Gastrocnemius medialis (tissue), 4 donors: ENCODE measurements around the gene SRPRB. TPM values are rescaled to one million over a fixed set of nuclear protein-coding genes. Genes with fewer than 3 reads are reported as not detected.

Source experiments
- ATAC-seq, 2 donors: fragments of 150-250 bp; one replicate each; pipeline ENCODE4 v1.9.1; 2016
- DNase-seq, 2 donors: peaks; one replicate each; pipeline ENCODE4 v3.0.0-alpha.2; 2019
- H3K27ac ChIP-seq, 4 donors: fragments of 200-600 bp; sonication (generic); 1 replicate in 1 of 4; 2 replicates in 3 of 4; pipeline ENCODE4 v1.5.1; 2016 to 2018; ENCODE audit warnings: mild to moderate bottlenecking in 2 of 4, moderate library complexity in 1 of 4
- H3K27me3 ChIP-seq, 3 donors: fragments of 200-600 bp; sonication (generic) in 2 of 3; 1 replicate in 1 of 3; 2 replicates in 2 of 3; pipeline versions ENCODE4 v1.5.1 to v1.6.0; 2016 to 2019; ENCODE audit warnings: mild to moderate bottlenecking in 1 of 3, moderate library complexity in 1 of 3
- H3K36me3 ChIP-seq, 2 donors: fragments of 200-600 bp; sonication (generic) in 1 of 2; one replicate each; pipeline ENCODE4 v1.5.1; 2017 to 2018
- H3K4me1 ChIP-seq, 2 donors: fragments of 200-600 bp; sonication (generic) in 1 of 2; one replicate each; pipeline ENCODE4 v1.5.1; 2016 to 2017; ENCODE audit warnings: mild to moderate bottlenecking in 2 of 2
- H3K4me3 ChIP-seq, 4 donors: fragments of 200-600 bp; sonication (generic) in 3 of 4; 1 replicate in 1 of 4; 2 replicates in 3 of 4; pipeline ENCODE4 v1.5.1; 2016 to 2019; ENCODE audit warnings: mild to moderate bottlenecking in 2 of 4
- H3K9me3 ChIP-seq, 3 donors: fragments of 200-600 bp; sonication (generic) in 2 of 3; 1 replicate in 1 of 3; 2 replicates in 2 of 3; pipeline ENCODE4 v1.5.1; 2016 to 2019
- POLR2A ChIP-seq, 2 donors: fragments of 450-650 bp; IDR thresholded peaks; one replicate each; pipeline ENCODE4 v1.6.1; 2017; ENCODE audit warnings: antibody characterized with exemption in 2 of 2, mild to moderate bottlenecking in 2 of 2, moderate library complexity in 2 of 2
- in situ Hi-C, 4 donors: fragments of 200-750 bp; cut with MboI; loops; one replicate each; pipeline versions ENCODE4 v1.15.0 to v1.8.0; 2017; ENCODE audit warnings: low sequenced_read_pairs in 4 of 4
- intact Hi-C: fragments of 100-400 bp; cut with DNase I; formaldehyde crosslinking; loops from one replicate; pipeline ENCODE4 v1.15.1; 2023; ENCODE audit warnings: low total_unique reads
- total RNA-seq, 4 donors: library from RNA; depleted of rRNA; stranded (reverse); fragments of >200 nt; gene quantifications; one replicate each; pipeline versions ENCODE4 v1.1.0 to v1.2.3, GENCODE V29; 2016
- TF ChIP-seq, protein P1 (sequence below), 5 experiments: fragments of 450-650 bp in 3 of 5; fragments of 200-600 bp in 2 of 5; sonication (generic) in 2 of 5; IDR thresholded peaks in 4 of 5; conservative IDR thresholded peaks in 1 of 5; 1 replicate in 4 of 5; 2 replicates in 1 of 5; pipeline ENCODE4 v1.5.1; 2016 to 2019; ENCODE audit warnings: antibody characterized with exemption in 5 of 5, mild to moderate bottlenecking in 3 of 5, moderate library complexity in 3 of 5

The SRPRB gene
- total RNA-seq, 4 donors from 2014 or later, result 19.0 to 22.3 (median 20.6) TPM

DNA sequence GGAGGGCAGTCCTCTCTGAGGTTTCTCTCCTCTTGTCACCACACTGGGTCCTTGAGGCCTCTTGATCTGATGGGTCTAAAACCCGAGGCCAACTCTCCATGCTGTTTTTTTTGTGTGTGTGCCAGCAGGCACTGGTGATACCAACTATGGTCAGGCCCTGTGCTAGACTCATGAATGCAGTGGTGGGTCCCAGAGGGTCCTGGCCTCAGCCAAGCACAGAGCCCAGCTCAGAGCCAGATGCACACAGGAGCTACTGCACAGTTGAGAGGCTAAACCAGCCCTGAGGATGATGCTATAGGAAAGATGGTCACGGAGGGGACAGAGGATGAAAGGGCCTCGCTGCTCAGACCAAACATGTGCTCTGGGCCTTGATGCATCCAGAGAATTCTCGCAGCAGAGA lies 56.5 kb downstream of the SRPRB start:
- intact Hi-C loops, result no loop called here
- no peak for ATAC-seq
- Histone ChIP-seq H3K27ac (no peak overlapping the region), H3K27me3 (no peaks in the 10 kb centered on the region), H3K9me3 (no peaks in the 10 kb centered on the region), H3K36me3 (no peaks in the 10 kb centered on the region), H3K4me1 (no peaks in the 10 kb centered on the region), H3K4me3 (no peak overlapping the region)
- TF ChIP-seq, protein P1, sequence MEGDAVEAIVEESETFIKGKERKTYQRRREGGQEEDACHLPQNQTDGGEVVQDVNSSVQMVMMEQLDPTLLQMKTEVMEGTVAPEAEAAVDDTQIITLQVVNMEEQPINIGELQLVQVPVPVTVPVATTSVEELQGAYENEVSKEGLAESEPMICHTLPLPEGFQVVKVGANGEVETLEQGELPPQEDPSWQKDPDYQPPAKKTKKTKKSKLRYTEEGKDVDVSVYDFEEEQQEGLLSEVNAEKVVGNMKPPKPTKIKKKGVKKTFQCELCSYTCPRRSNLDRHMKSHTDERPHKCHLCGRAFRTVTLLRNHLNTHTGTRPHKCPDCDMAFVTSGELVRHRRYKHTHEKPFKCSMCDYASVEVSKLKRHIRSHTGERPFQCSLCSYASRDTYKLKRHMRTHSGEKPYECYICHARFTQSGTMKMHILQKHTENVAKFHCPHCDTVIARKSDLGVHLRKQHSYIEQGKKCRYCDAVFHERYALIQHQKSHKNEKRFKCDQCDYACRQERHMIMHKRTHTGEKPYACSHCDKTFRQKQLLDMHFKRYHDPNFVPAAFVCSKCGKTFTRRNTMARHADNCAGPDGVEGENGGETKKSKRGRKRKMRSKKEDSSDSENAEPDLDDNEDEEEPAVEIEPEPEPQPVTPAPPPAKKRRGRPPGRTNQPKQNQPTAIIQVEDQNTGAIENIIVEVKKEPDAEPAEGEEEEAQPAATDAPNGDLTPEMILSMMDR (IDR thresholded peaks at IDR 0.05 in 4 of 5, conservative IDR thresholded peaks at IDR 0.05 in 1 of 5), result no peak
- TF ChIP-seq POLR2A (IDR thresholded peaks at IDR 0.05), result no peak
- no peak for DNase-seq
- in situ Hi-C loops, result no loop called here

DNA sequence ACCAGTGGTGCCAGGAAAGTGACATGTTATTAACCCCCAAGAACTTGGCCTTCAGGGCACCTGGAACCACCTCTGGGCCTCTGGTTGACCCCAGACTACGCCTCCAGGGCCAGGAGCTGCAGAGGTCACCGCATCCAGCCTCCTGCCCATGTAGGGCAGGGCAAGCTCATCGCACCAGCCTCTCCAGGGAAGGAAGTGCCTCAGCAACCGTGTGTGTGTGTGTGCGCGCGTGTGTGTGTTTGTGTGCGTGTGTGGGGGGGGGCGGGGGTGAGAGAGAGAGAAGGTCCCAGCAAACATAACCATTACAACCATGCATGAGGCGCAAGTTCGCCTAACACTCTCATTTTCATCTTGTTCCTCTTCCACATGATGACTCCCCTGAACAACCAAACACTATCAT lies 58.3 kb downstream of the SRPRB start:
- Histone ChIP-seq H3K4me1 (no peaks in the 10 kb centered on the region), H3K27ac (no peak overlapping the region), H3K4me3 (no peak overlapping the region), H3K36me3 (no peaks in the 10 kb centered on the region), H3K9me3 (no peaks in the 10 kb centered on the region), H3K27me3 (no peaks in the 10 kb centered on the region)
- TF ChIP-seq POLR2A (IDR thresholded peaks at IDR 0.05), result no peak
- TF ChIP-seq, protein P1 (IDR thresholded peaks at IDR 0.05 in 4 of 5, conservative IDR thresholded peaks at IDR 0.05 in 1 of 5), result no peak
- intact Hi-C loops, result no loop called here
- DNase-seq (no peak), ATAC-seq (no peak)
- in situ Hi-C loops, result no loop called here

DNA sequence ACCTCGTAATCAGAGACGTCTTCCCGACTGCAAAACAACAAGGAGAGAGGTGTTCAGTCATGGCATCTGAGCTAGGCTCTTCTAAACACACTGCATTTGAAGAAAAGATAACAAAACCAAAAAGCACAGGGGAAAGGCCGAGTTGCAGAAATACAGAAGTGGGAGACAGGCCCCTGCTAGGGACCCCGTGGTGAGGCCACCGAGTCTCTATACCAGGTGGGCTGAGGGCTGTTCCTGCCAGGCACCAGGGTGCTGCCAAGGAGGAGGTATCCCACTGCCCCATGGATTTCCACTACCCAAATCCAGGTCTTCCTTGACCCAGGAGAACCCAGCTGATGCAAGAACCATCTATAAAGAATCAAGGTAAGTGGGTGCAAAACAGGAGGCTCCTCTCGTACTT lies 59.0 kb downstream of the SRPRB start:
- Histone ChIP-seq H3K36me3 (no peaks in the 10 kb centered on the region), H3K4me3 (no peak overlapping the region), H3K27me3 (no peaks in the 10 kb centered on the region), H3K4me1 (no peaks in the 10 kb centered on the region), H3K9me3 (no peaks in the 10 kb centered on the region), H3K27ac (no peak overlapping the region)
- ATAC-seq (no peak), DNase-seq (no peak)
- intact Hi-C loops, result no loop called here
- in situ Hi-C loops, result no loop called here
- TF ChIP-seq, protein P1 (IDR thresholded peaks at IDR 0.05 in 4 of 5, conservative IDR thresholded peaks at IDR 0.05 in 1 of 5), result no peak
- TF ChIP-seq POLR2A (IDR thresholded peaks at IDR 0.05), result no peak

DNA sequence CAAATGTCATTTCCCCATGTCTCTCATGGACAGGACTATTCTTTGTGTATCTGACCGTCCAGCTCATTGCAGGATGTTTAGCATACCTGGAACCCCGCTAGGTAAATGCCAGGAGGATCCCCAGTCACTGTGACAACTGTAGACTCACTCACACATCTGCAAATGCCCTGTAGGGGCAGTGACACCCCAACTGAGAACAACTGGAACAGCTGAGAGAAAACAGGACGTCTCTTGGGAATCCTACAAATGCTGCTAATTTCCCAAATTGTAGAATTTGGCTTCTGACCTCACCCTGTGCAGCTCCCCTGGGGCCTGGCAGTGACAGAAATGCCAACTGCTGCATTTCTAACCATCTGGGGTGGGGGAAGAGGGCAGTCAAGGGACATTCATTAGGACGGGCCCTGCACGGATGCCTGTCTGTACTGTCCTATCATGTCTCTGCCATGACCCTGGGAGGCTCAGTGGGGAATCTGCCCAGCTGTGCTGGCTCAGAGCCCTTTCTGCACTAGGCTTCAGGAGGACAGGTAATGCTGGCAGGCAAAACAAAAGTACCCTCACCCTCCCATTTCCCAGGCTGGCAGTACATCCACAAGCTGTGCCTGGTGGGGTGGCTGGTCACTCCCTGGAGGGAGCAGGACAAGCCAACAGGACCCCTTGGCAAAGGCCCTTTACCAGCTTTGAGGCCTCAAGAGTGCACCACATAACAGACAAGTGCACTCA lies 59.7 kb downstream of the SRPRB start:
- in situ Hi-C loops, result no loop called here
- no peaks in the 10 kb centered on the region for H3K36me3 ChIP-seq
- TF ChIP-seq, protein P1 (IDR thresholded peaks at IDR 0.05 in 4 of 5, conservative IDR thresholded peaks at IDR 0.05 in 1 of 5), result no peak
- no peak for TF ChIP-seq POLR2A (IDR thresholded peaks at IDR 0.05)
- H3K4me1 ChIP-seq, result no peaks in the 10 kb centered on the region
- H3K27me3 ChIP-seq, result no peaks in the 10 kb centered on the region
- no peak for DNase-seq
- ATAC-seq, result no peak
- intact Hi-C loops, result no loop called here
- no peaks in the 10 kb centered on the region for H3K9me3 ChIP-seq
- H3K27ac ChIP-seq, result no peak overlapping the region
- H3K4me3 ChIP-seq, result no peak overlapping the region

DNA sequence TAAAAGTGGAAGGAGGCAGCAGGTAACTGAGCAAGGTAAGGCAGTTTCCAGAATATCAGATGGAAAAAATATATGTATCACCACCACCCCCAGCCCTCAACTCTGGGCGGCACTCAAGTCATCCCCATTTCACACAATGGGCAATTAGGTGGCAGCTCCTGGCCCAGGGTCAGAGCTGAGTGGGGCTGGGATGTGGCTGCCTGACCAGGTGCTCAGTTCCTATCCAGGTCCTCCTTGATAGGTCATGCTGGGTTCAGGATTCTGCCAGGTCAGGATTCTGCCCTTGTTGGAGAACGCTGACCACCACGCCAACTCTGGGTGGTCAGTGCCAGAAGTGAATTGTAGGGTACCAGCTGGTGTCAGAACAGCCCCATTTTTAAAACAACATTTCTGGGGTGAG lies 60.5 kb downstream of the SRPRB start:
- Histone ChIP-seq H3K4me3 (no peak overlapping the region), H3K27ac (no peak overlapping the region), H3K4me1 (no peaks in the 10 kb centered on the region), H3K9me3 (no peaks in the 10 kb centered on the region), H3K36me3 (no peaks in the 10 kb centered on the region), H3K27me3 (no peaks in the 10 kb centered on the region)
- DNase-seq (no peak), ATAC-seq (no peak)
- intact Hi-C loops, result no loop called here
- TF ChIP-seq, protein P1 (IDR thresholded peaks at IDR 0.05 in 4 of 5, conservative IDR thresholded peaks at IDR 0.05 in 1 of 5), result no peak
- no peak for TF ChIP-seq POLR2A (IDR thresholded peaks at IDR 0.05)
- in situ Hi-C loops, result no loop called here
